Liver (tissue), 9 donors: ENCODE data around the gene TLR5. TPM values are rescaled to one million over a fixed set of nuclear protein-coding genes. Genes with fewer than 3 reads are reported as not detected.
A peak's percentile ranks its signal among the peaks of the same experiment; 100 is the strongest.

ENCODE experiments used
- DNase-seq: peaks from one replicate; pipeline ENCODE4 v3.0.0-alpha.2; 2017; ENCODE audit warnings: low spot score
- H3K27ac ChIP-seq, 2 donors: one replicate each; pipeline ENCODE4 v1.7.0; 2013; ENCODE audit warnings: inconsistent platforms in 2 of 2, low read length in 2 of 2, control low read depth in 1 of 2, low read depth in 1 of 2, mild to moderate bottlenecking in 1 of 2
- H3K27me3 ChIP-seq, 4 donors: one replicate each; pipeline versions ENCODE4 v1.6.1 to v1.7.0; 2013; ENCODE audit warnings: low read length in 3 of 4, inconsistent platforms in 1 of 4, mild to moderate bottlenecking in 1 of 4, moderate library complexity in 1 of 4; ENCODE audit not compliant: control insufficient read depth in 4 of 4, insufficient read depth in 4 of 4
- H3K36me3 ChIP-seq, 4 donors: one replicate each; pipeline versions ENCODE4 v1.6.1 to v1.7.0; 2013; ENCODE audit warnings: low read length in 3 of 4, mild to moderate bottlenecking in 3 of 4, low read depth in 1 of 4, moderate library complexity in 1 of 4; ENCODE audit not compliant: control insufficient read depth in 4 of 4, insufficient read depth in 3 of 4
- H3K4me1 ChIP-seq, 4 donors: one replicate each; pipeline versions ENCODE4 v1.6.1 to v1.7.0; 2013; ENCODE audit warnings: low read length in 3 of 4, mild to moderate bottlenecking in 3 of 4, moderate library complexity in 1 of 4; ENCODE audit not compliant: control insufficient read depth in 4 of 4, insufficient read depth in 4 of 4
- H3K4me3 ChIP-seq, 3 donors: one replicate each; pipeline versions ENCODE4 v1.6.1 to v1.7.0; 2013; ENCODE audit warnings: low read length in 3 of 3, control low read depth in 1 of 3, low read depth in 1 of 3, mild to moderate bottlenecking in 1 of 3
- H3K9ac ChIP-seq, 2 donors: one replicate each; pipeline ENCODE4 v1.7.0; 2013; ENCODE audit warnings: low read length in 2 of 2, mild to moderate bottlenecking in 2 of 2, moderate library complexity in 2 of 2, control low read depth in 1 of 2, low read depth in 1 of 2
- H3K9me3 ChIP-seq, 4 donors: one replicate each; pipeline versions ENCODE4 v1.6.1 to v1.7.0; 2013; ENCODE audit warnings: low read length in 3 of 4; ENCODE audit not compliant: control insufficient read depth in 4 of 4
- EGR1 ChIP-seq, 2 donors: IDR thresholded peaks; 2 replicates each; pipeline ENCODE4 v1.6.1; 2016 to 2018; ENCODE audit warnings: antibody characterized with exemption in 2 of 2, low read depth in 2 of 2
- FOXA2 ChIP-seq: IDR thresholded peaks from 2 replicates; pipeline ENCODE4 v1.6.1; 2016; ENCODE audit warnings: antibody characterized with exemption
- GABPA ChIP-seq, 2 donors: IDR thresholded peaks in 1 of 2; conservative IDR thresholded peaks in 1 of 2; 2 replicates each; pipeline ENCODE4 v1.6.1; 2016; ENCODE audit warnings: antibody characterized with exemption in 2 of 2, mild to moderate bottlenecking in 1 of 2, moderate library complexity in 1 of 2
- HNF4G ChIP-seq: IDR thresholded peaks from 2 replicates; pipeline ENCODE4 v1.6.1; 2016; ENCODE audit warnings: antibody characterized with exemption
- NR2F2 ChIP-seq: IDR thresholded peaks from 2 replicates; pipeline ENCODE4 v1.6.1; 2016; ENCODE audit warnings: antibody characterized with exemption
- RAD21 ChIP-seq, 2 donors: IDR thresholded peaks; 2 replicates each; pipeline ENCODE4 v1.6.1; 2016; ENCODE audit warnings: antibody characterized with exemption in 2 of 2, mild to moderate bottlenecking in 2 of 2
- REST ChIP-seq: IDR thresholded peaks from 2 replicates; pipeline ENCODE4 v1.6.1; 2016; ENCODE audit warnings: antibody characterized with exemption, mild to moderate bottlenecking
- RXRA ChIP-seq, 2 donors: IDR thresholded peaks; 2 replicates each; pipeline ENCODE4 v1.6.1; 2017 to 2018; ENCODE audit warnings: antibody characterized with exemption in 2 of 2, mild to moderate bottlenecking in 1 of 2
- SP1 ChIP-seq: IDR thresholded peaks from 2 replicates; pipeline ENCODE4 v1.6.1; 2018; ENCODE audit warnings: antibody characterized with exemption, mild to moderate bottlenecking
- TAF1 ChIP-seq: conservative IDR thresholded peaks from 2 replicates; pipeline ENCODE4 v1.6.1; 2016; ENCODE audit warnings: antibody characterized with exemption, mild to moderate bottlenecking
- WGBS: extraction: QIAGEN DNeasy Blood & Tissue Kit; methylation state at CpG from one replicate; pipeline ENCODE4 v1.1.7; 2013; 5-methylcytosine and 5-hydroxymethylcytosine counted together
- polyA plus RNA-seq, 2 donors: library from polyadenylated mRNA; stranded (reverse) in 1 of 2; unstranded in 1 of 2; fragments of 200-250 nt in 1 of 2; fragments of >200 nt in 1 of 2; fragmentation: Nextera tagmentation in 1 of 2; extraction: Ambion mirVana in 1 of 2; gene quantifications; one replicate each; pipeline versions ENCODE4 v1.2.1 to v1.2.3, GENCODE V29; 2013 to 2015
- total RNA-seq, 2 donors: library from RNA; depleted of rRNA; stranded (reverse); fragments of >200 nt; gene quantifications; one replicate each; pipeline ENCODE4 v1.2.3, GENCODE V29; 2014
- TF ChIP-seq, protein P1 (sequence below): IDR thresholded peaks from 2 replicates; pipeline ENCODE4 v1.6.1; 2016; ENCODE audit warnings: antibody characterized with exemption
- TF ChIP-seq, protein P2 (sequence below): fragments of 150-350 bp; IDR thresholded peaks from 2 replicates; pipeline ENCODE4 v1.5.1; 2017; ENCODE audit warnings: improper control_type of control experiment, low read depth, low read length; ENCODE audit not compliant: missing input control
- donor health status: healthy.
- donor health status: healthy.
- donor health status: healthy.
- donor health status: healthy.
- donor health status: healthy.

TLR5 gene
- total and polyA plus RNA-seq, 4 donors, result 0.93 to 2.4 (median 1.5) TPM

DNA sequence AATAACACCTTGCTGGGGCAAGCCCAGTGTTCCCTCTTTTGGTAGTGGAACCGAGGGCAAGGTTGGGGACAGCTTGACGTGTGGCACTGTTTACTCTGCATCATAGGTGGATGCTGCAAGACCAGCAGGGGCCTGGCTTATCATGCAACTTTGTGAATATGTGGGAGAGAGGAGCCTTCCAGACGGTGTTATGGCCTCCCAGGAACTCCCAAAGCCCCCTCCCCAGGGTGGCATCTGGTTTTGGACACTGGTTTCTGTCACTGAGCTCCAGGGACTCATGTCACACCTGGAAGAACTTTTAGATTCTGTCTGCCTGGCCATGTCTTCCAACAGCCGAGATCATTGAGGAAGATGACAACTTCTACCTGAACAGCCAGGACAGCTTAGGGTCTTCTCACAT lies 1.4 kb upstream of the TLR5 start:
- TF ChIP-seq, protein P1, sequence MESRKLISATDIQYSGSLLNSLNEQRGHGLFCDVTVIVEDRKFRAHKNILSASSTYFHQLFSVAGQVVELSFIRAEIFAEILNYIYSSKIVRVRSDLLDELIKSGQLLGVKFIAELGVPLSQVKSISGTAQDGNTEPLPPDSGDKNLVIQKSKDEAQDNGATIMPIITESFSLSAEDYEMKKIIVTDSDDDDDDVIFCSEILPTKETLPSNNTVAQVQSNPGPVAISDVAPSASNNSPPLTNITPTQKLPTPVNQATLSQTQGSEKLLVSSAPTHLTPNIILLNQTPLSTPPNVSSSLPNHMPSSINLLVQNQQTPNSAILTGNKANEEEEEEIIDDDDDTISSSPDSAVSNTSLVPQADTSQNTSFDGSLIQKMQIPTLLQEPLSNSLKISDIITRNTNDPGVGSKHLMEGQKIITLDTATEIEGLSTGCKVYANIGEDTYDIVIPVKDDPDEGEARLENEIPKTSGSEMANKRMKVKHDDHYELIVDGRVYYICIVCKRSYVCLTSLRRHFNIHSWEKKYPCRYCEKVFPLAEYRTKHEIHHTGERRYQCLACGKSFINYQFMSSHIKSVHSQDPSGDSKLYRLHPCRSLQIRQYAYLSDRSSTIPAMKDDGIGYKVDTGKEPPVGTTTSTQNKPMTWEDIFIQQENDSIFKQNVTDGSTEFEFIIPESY, result no peak
- no peak overlapping the region for H3K4me3 ChIP-seq
- WGBS, result 85% methylated on average over 4 of the region's 4 CpGs
- H3K27me3 ChIP-seq, result no peaks in the 10 kb centered on the region
- peaks cover 0 to 11% (median 4%) of the 10 kb centered on the region in 4 donors for H3K4me1 ChIP-seq
- H3K27ac ChIP-seq, result no peak overlapping the region
- peaks cover 0 to 4% (median 0%) of the 10 kb centered on the region in 4 donors for H3K9me3 ChIP-seq
- no peaks in the 10 kb centered on the region for H3K36me3 ChIP-seq
- no peak overlapping the region for H3K9ac ChIP-seq
- DNase-seq, result no peak

DNA sequence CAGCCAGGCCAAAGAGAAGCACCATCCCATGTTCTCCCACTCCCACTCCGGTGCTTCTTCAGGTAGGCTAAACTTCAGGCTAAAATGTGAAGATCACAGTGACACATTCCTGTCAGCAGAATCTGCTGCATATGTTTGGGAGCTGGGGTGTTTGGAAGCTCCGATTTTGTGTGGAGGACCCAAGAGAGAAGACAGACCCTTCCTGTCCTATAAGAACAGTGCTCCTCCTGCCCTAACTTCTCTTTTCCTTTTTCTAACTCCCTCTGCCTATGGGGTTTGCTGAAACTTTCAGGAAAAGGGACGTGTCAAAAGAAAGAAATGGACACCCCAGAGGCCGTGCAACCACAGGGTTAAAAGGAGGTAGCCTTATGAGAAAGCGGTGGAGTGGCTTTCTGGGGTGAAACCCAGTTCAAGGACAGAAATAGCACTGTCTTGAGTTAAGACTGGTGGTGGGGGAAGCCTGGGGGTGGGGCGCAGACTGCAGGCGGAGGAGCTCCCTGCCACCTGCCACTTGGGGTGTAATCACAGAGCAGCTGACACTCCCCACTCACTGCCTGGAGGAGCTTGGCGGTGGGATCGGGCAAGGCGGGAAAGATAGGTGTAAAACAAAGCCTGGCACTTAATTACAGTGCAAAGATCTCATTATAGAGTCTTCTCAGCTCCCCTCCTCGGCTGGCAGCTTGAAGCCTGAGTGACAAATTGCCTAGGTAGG lies 645 bp upstream of the TLR5 start:
- no peak overlapping the region for H3K4me3 ChIP-seq
- 66% methylated on average over 11 of the region's 11 CpGs for WGBS
- no peaks in the 10 kb centered on the region for H3K27me3 ChIP-seq
- no peak for TF ChIP-seq TAF1
- TF ChIP-seq, protein P1, result no peak
- TF ChIP-seq NR2F2, result no peak
- no peak for TF ChIP-seq GABPA (IDR thresholded peaks at IDR 0.05 in 1 of 2, conservative IDR thresholded peaks at IDR 0.05 in 1 of 2)
- TF ChIP-seq, protein P2, sequence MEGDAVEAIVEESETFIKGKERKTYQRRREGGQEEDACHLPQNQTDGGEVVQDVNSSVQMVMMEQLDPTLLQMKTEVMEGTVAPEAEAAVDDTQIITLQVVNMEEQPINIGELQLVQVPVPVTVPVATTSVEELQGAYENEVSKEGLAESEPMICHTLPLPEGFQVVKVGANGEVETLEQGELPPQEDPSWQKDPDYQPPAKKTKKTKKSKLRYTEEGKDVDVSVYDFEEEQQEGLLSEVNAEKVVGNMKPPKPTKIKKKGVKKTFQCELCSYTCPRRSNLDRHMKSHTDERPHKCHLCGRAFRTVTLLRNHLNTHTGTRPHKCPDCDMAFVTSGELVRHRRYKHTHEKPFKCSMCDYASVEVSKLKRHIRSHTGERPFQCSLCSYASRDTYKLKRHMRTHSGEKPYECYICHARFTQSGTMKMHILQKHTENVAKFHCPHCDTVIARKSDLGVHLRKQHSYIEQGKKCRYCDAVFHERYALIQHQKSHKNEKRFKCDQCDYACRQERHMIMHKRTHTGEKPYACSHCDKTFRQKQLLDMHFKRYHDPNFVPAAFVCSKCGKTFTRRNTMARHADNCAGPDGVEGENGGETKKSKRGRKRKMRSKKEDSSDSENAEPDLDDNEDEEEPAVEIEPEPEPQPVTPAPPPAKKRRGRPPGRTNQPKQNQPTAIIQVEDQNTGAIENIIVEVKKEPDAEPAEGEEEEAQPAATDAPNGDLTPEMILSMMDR, result no peak
- no peak for TF ChIP-seq SP1
- no peak for TF ChIP-seq REST
- no peak for TF ChIP-seq RAD21 (IDR thresholded peaks at IDR 0.05)
- TF ChIP-seq RXRA (IDR thresholded peaks at IDR 0.05), result no peak
- TF ChIP-seq FOXA2, result no peak
- no peak for TF ChIP-seq HNF4G
- no peak for TF ChIP-seq EGR1 (IDR thresholded peaks at IDR 0.05; ENCODE audit: low read depth in 2 of 2)
- H3K9me3 ChIP-seq, result peaks cover 0 to 4% (median 0%) of the 10 kb centered on the region in 4 donors
- DNase-seq, result no peak
- peaks cover 0 to 11% (median 4%) of the 10 kb centered on the region in 4 donors for H3K4me1 ChIP-seq
- peak overlapping the region in 1 of 2 donors; percentile 29 for H3K9ac ChIP-seq
- no peak overlapping the region for H3K27ac ChIP-seq
- H3K36me3 ChIP-seq, result no peaks in the 10 kb centered on the region
